Activated effector memory CD4-positive, alpha-beta T cell treated with anti-CD3 and anti-CD28 coated beads, Interleukin-2, amount 50 U/mL, for 16 hours (primary cell): ENCODE results near the gene STXBP4.
"Not testable (repeated sequence)": the region's sequence is repeated elsewhere in the genome, so short reads cannot be mapped to it uniquely, and the experiment has no call there.

ENCODE experiments used
- DNase-seq: peaks from one replicate; pipeline ENCODE4 v3.0.0-alpha.2; 2020

The STXBP4 gene

DNA sequence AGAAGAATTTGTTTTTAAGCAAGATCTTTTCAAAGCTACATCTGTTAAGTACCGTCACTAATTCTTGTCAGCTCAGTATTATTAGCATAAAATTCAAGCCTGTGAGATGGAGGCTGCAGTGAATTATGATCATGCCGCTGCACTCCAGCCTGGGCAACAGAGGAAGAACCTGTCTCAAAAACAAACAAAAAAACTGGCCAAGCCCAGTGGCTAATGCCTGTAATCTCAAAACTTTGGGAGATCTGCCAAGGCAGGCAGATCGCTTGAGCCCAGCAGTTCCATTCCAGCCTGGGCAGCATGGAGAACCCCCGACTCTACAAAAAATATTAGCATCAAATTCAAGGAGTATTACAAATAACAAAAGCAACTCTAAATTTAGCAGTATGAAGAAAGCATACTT is 88.0 kb downstream of the STXBP4 start:
- no peak for DNase-seq

DNA sequence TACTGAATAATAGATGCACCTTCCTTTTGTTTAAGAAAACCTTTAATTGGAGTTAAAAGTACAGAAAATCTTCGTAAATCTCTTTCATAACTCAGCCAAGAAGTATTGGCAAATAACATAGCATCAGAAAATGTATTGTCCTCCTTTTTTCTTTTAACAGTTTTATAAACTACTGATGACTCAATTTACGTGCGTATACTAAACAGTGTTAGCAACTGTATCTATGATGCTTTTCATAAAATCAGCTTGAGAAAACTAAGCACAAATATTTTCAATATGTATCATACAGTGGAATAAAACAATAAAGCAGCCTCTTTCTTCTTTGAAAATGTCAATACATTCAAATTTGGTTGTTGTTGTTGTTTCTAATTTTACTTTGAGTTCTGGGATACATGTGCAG is 88.6 kb downstream of the STXBP4 start:
- DNase-seq, result no peak

DNA sequence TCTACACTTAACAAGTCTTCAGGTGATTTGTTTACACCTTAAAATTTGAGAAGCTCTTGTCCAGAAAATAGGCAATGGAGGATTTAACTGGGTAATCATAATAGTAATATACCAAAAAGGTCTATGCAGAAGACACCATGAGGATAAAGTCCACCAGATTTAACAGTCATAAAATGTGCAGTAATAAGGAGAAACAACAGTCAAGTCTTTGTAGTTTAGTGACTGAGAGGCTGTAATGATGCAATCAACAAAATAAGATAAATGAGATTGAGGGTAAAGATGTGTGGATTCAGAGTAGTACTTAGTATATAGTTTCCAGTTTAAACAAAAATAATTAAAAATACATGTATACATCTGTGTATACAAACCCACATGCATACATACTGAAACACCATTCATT is 91.2 kb downstream of the STXBP4 start:
- no peak for DNase-seq

DNA sequence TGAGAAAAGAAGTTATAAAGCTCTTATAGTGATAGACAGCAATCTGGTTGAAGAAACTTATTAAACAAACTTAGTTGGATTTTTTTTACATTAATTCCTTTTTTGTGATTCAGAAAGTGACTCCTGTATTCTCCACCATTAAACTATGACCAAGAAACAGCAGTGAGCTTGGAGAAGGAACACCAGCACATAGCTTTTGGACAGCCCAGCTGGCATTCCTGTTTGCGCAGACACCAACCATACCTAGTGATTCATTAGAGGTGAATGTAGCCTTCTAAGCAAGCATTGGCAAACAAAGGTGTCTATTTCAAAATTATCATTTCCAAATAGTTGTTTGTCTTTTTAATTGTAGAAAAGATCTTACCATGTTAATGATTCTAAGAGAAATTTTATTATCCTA is 94.4 kb downstream of the STXBP4 start:
- no peak for DNase-seq

DNA sequence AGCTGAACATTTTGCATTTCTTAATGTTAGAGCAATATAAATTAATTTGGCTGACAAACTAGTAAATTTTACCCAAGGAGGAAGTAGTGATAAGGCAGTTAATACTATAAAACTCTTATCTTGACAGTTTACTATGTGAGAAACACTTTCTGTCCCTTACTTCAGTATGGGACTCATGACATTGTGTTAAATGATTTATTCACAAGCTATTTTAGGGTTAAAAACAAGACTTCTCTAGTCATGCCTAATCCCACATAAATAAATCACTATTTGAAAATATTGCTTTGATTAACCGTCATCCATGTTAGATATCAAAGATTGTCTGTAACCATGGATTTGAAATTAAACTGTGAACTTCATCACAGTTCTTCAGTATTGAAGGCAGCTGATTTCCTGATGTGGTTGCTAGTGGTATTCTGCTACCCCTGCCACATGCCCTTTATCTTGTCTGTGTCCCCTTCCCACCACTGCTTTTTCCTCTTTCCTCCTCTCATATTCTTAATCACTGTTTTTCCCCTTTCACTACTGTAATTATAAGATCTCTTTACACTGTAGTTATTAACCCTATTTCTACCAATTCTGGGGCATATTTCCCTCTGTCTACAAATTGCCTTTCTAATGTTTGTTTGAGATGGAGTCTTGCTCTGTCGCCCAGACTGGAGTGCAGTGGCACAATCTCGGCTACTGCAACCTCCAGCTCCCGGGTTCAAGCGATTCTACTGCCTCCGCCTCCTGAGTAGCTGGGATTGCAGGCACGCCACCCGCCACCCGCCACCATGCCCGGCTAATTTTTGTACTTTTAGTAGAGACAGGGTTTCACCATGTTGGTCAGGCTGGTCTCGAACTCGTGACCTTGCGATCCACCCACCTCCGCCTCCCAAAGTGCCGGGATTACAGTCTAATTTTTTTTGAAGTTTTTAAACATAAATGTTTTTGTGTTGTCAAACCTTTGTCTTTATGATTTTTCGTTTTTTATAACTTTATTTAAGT is 95.6 kb downstream of the STXBP4 start:
- DNase-seq, result no peak

DNA sequence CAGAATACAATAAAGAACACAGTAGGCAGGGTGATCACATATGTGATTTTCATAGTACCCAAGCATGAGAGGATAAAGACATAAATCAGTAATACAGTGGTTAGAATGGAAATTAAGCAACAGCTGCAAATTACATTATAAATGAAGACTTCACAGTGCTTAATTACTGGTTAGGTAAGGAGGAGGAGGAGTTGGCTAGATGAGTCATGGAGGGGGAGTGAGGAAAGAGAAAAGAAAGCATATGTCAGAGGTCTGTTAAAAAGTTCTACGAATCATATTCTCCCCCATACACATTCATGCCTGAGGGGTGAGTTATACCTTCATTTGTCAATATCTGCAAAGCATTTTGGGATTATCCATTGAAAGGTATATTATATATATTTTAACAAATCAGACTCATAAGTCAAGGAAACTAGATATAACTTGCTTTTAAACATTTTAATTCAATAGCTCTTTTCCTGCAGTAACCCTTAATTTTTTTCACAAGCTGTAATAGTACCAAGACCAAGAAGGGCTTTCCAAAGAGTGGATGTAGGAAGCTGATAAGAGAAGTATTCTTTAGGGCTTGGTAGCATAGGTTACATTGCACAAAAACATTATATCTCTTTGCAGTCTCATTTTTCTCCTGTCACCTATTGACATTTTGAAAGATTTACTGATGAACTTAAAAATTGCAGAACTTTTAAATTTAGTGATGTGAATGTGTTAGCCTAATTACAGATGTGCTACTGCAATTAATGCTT is 99.3 kb downstream of the STXBP4 start:
- no peak for DNase-seq

DNA sequence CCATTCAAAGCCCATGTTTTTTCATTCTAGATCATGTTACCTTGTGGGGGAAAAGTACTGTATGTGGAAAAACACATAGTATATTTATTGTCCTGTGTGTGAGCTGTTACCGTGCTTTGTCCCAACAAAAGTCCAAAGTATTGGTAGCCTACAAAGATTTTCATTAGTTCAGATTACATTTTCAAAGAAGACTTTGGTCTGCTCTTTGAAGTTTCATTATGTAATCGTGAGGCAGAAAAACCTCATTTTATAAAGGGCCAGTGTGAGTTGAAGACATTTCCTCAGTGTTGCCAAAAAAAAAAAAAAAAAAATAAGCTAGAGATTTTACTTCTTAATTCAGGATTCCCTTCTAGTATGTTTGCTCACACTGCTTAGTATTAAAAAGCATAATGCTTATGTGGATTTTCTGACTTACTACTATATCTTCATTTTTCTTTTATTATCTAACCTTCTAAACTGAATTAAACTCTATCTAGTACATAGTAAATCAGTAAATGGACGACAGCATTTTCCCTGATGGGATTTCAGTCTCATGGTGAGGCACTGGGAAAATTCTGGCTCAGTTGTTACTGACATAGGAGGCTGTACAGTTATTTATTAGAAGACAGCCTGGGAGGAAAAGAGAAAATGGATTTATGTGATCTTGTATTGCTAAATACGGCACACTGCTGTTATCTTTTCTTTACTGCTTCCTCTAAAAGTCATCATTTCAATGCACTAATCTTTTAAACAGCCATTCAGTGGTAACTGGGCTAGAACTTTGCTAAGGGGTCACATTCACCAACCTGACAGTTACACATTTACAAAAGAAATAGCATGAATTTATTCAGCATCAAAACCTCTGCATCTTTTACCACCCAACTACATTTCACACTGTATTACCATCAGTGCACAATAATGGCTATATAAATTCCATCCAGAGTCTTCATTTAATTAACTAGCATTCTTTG is 100.6 kb downstream of the STXBP4 start:
- no peak for DNase-seq

DNA sequence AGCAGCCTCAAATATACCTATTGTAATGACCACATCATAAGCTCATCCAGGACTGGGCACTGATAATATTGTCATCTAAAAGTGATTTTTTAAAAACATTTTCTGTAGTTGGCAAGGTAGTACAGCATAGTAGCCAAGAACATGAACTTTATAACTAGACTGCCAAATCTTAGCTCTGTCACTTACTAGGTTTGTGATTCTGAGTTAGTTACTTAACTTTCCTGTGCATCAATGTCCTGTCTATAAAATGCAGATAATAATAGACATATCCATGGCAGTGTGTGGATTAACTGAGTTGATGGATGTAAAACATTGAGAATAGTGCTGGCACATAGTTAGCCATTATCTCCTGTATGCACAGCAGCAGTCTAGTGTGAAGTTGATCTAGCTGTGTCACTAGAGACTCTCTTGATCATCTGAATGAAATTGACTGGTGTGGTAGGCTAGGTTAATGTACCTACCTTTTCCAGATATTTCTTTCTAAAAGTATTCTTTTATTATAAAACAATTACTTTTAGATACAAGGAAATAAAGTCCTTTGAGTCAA is 101.5 kb downstream of the STXBP4 start:
- DNase-seq, result no peak

DNA sequence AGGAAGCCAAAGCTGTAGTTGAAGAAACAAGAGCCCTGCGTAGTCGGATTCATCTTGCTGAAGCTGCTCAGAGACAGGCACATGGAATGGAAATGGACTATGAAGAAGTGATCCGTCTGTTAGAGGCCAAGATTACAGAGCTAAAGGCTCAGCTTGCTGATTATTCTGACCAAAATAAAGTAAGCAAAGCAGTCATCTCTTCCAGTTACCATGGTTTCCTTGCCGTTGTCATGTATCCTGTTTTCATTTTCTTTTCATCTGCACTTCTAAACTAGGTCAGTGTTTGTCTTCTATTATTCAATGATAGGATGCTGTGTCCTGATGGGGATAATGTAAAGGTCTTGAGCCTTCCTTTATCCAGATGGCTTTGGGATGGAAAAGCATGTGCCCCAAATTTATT is 104.3 kb downstream of the STXBP4 start:
- DNase-seq, result no peak

DNA sequence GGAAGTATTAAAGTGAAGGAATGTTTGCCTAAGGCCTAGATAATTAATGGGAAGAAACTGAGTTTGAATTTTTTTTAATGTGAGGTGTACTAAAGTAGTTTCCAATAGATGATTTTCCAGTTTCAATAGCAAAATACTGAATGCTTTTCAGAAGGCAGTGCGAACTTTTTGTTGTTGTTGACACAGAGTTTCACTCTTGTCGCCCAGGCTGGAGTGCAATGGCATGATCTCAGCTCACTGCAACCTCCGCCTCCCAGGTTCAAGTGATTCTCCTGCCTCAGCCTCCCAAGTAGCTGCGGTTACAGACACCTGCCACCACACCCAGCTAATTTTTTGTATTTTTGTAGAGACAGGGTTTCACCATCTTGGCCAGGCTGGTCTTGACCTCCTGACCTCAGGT is 104.9 kb downstream of the STXBP4 start:
- not testable (repeated sequence) for DNase-seq

DNA sequence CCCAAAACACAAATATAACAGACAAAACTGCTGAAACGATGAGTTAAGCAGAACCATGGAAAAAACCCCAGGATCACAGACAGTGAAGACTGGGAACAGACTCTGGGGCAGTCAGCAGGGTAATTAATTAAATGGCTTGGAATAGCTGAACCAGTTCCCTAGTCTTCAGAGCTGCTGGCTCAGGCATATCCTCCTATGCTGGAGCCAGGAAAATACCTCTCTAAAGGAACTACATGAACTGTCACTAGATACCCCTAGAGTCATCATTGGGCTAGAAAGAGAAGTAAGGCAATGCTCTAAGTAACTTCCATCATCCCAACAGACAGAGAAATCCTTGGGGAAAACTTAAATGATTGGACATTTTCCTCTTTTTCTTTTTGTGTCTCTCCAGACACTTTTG is 113.0 kb downstream of the STXBP4 start:
- no peak for DNase-seq

DNA sequence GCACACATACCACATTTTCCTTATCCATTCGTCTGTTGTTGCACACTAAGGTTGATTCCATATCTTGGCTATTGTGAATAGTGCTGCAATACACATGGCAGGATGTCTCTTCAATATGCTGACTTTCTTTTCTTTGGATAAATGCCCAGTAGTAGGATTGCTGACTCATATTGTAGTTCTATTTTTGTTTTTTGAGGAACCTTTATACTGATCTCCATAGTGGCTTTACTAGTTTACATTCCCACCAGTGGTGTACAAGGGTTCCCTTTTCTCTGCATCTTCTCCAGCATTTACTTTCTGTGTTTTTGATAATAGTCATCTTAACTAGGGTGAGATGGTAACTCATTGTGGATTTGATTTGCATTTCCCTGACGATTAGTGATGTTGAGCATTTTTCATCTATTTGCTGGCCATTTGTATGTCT is 118.1 kb downstream of the STXBP4 start:
- no peak for DNase-seq

DNA sequence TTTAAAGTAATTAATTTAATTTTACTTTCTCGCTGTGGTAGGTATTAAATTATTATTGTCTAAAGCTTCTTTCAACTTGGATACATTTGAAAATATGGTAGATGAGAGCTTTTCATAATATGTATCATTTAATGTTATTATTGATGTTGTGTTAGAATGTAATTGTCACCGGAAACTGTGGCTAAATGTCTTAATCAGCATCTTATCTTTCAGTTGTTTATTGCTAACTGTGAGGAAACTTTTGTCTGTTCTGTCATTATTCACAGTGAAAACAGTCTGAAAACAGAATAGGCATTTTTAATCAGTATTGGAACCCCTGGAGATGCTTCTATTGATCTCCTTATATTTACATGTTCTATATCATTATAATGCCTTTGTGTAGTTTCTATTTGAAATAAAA is 120.7 kb downstream of the STXBP4 start:
- DNase-seq, result no peak

DNA sequence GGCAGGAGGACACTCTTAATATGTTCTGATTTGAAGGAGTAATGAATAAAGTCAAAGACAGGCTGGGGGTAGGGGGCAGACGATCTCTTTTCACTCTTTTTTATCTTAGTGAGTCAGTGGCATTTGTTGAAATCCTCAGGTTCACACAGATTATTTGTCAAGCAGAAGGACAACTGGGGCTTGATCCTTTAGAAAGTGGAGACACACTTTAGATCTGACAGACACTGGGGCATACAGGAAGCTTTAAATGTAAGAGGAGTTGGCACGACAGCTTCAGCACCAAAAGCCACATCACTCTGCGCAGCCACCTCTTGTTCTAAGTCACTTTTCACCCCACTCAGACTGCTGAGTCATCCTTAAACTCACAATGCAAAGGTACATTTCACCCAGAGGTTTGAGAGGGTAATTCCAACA is 121.5 kb downstream of the STXBP4 start:
- DNase-seq, result peak; percentile 81

DNA sequence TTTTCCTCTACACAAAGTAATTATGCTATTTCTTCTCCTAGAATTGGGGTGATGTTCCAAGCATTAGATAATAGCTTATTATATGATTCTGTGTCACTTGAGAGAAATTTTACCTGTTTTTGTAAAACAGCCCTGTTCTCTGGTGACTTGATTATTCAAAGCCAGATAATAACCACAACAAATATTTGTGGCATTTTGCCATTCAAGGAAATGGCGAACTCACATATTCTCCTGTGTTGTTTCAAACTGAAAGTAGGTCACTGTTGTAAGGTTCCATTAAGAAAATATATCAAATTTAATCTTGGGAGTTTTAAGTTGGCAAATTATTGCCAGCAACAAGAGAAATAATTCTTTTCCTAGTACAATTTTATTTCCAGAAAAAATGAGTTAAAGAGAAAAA is 124.8 kb downstream of the STXBP4 start:
- DNase-seq, result no peak

DNA sequence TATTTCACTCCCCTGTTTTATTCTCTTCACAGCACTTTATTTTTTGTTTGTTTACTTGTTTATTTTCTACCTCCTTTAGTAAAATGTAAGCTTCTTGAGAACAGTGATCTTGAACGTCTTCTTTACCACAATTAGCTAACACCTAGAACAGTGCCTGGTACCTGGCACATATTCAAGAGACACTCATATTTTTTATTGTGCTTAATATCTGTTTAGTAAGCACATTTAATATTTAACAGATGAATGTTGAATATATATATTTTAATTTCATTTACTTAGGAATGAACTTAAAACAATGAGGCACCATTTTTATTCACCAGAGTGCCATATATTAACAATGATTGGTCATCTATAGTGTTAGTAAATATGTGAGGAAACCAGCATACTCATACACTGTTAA is 130.2 kb downstream of the STXBP4 start:
- no peak for DNase-seq

DNA sequence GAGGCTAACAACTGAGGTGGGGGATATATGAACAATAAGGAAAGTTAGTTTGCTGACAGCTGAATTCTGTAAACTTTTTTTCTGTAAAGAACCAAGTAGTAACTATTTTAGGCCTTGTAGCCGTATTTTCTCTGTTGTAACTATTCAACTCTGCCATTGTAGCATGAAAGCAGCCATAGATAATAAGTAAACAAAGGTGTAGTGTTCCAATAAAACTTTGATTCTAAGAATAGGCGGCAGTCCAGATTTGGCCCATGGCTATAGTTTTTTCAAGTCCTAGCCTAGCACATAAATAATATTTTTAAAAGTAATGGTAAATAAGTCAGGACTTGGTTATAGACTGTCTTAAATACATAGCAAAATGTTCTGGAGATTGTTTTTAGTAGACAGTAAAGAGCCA is 142.0 kb downstream of the STXBP4 start:
- DNase-seq, result no peak

DNA sequence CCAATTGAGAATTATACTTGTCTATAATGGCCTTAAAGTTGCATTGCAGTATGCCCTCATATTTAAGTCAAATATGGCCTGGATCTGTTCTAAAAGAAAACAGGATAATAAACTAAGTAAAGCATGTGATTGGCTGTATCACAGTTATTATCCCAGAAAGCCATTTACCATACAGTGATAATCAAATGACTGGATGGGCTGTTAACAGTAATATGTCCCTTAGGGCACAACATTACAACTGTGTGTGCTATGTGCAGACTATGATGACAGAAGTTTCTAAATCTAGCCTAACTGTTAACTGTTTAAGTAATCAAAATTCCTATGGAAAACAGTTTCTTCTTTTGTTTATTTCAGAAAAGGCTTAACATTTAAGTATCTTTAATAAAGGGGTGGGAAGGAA is 145.7 kb downstream of the STXBP4 start:
- no peak for DNase-seq

DNA sequence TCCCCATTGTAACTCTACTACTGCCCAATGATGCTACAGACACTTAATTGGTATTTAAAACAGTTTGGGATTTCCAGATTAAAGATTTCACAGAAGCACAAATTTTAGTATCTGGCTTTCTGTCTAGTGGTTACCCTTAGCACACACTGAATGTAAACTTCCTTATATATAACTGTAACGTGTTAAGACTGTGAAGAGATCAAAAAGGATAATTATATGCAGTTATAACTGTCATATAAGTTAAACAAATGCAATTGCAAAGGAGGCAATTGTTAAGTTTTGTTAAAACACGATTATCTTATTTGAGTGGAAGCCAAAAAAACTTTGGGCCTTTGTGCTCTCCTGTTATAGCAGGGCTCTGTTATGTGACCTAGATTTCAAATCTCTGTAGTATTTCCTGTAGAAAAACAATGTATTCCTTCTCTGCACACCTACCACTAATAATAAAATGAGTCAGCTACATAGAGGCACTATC is 147.9 kb downstream of the STXBP4 start:
- DNase-seq, result no peak

DNA sequence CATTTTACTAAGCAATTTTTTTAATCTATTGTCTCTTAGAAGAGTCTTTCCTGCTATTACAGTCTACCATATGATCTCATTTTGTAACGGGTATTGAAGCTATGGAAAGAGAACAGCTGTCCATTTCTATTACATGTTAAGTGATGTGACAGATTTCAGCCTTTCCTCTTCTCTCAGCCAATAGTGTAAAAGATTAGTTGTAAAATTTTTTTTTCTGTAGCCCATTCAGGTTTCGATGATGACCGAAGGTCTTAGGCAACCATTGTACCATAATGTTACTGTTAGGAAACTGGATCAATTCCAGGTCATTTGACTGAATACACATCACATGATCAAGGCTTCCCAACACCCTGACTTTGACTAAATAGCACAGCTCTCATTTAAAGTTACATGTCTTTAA is 148.6 kb downstream of the STXBP4 start:
- no peak for DNase-seq

DNA sequence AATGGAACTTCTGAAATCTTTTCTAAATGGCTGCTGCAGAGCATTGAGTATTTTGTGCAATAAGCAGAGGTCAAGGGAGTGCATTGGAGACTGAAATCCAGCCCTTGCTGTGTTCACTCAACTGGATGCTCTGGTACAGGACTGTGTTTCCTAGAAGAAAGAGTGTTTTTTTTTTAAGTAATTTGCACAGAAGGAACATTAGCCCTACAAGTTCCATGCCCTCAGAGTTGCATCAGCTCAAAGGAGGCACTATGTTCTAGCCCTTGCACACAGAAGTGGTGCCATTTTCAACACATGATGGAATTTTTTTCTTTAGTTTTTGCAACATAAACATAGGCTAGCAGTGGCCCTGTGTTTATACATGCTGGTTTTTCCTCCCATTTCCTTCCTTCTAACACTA is 152.1 kb downstream of the STXBP4 start:
- DNase-seq, result no peak

DNA sequence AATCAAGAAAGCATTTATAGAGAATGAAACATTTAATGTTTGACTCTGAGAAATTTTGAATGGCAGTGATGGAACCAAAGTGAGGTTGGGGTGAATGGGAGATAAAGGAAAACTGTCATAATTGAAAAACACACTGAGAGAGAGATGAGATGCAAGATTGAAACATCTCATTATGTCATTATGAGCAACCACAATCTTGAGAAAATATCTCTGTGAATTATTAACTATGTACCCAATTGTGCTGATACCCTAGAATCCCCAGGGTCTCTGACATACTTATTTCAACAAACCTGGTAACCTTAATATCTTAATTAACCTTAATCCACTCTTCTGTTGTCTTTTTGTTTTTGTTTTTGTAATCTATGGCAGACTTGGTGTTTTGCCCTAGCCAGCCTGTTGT is 152.7 kb downstream of the STXBP4 start:
- DNase-seq, result no peak

DNA sequence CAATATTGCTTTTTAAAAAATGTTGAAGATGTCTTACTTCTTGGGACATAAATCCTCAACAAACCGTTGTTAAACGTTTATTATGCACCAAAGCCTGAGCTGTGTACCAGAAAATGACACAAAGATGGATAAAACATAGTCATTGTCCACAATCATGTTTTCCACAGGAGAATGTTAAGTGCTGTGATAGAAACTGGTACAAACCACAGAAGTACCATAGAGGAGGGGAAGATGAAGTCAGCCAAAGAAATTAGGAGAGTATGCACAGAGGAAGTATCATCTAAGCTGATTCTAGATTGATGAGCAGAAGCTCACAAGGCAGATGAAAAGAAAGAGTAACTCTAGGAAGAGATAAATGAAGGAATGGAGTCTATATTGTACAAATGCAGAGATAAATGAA is 153.5 kb downstream of the STXBP4 start:
- DNase-seq, result no peak
